LHCN-M2 (cell line): Measurements from ENCODE around the gene KLHL3. TPM values are rescaled to one million over a fixed set of nuclear protein-coding genes. Genes with fewer than 3 reads are reported as not detected.

Source experiments
- DNase-seq: peaks from one replicate; pipeline ENCODE4 v3.0.0-alpha.2; 2012; ENCODE audit warnings: low read depth
- total RNA-seq: library from RNA; depleted of rRNA; stranded (reverse); fragments of >200 nt; gene quantifications from 2 replicates; pipeline ENCODE4 v1.2.3, GENCODE V29; 2014

The KLHL3 gene
- total RNA-seq, 1 experiment from 2014 or later, result 0.34 TPM

DNA sequence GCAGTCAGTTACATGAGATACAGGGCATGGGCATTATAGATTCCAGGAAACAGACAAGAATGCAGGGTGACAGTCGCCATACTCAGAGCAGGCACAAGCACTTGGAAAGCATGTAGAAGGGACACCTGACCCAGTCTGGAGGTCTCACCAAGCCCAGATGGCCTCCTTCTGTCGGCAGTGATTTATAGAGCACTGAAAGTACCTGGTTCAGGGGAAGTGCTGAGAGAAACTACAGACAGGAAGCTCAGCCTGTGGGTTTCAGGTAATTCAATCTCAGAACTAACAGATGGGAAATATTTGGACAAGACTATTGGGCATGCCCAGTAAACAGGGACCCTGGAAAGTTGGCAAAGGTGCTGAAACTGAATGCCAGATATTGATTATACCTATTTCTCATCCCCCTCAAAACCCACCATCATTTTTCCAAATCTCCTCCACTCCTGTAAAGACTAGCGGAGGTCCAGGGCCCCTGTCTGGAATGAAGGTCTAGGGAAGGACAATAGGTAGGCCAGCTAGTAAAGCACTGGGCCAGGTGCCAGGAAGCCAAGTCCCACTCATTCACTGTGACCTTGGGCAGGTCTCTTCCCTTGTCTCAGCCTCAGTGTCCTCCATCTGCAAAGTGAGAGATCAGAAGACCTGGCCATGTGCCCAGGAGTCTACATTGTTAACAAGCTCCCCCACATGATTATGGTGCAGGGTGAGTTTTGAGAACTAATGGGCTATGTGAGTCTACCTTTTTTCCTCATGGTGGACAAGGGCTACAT, 26.9 kb downstream of the KLHL3 start:
- DNase-seq, result no peak

DNA sequence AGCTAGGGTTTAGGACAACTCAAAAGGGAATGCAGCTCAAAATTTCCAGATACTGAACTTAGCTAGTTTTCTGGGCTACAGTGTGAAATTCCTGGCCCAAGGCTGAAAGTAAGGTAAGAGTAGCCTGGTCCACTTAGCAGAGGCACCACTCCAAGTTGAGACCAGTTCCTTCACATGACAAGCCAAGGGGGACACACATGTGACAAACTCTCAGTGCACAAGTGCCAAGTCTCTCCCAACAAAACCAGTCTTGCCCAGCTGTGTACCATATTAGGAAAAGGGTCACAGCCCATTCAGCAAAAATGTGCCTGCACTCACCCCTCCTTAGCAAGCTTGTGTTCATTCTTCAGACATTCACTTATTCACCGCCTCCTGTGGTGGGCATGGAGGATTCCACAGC, 27.8 kb downstream of the KLHL3 start:
- DNase-seq, result no peak

DNA sequence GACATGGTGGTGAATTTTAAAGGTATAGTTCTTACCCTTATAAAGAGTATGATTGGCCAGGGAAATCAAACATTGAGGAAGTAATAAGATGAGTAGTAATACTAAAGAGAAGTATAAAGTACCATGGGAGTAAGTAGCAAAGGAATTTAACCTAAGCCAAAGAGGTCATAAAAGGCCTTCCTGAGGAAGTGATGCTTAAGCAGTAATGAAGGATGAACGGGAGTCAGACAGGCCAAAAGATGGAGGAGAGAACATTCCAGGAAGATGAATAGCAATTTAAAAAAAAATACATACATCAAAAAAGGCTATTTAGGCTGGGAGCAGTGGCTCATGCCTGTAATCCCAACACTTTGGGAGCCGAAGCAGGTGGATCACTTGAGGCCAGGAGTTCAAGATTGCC, 29.0 kb downstream of the KLHL3 start:
- no peak for DNase-seq

DNA sequence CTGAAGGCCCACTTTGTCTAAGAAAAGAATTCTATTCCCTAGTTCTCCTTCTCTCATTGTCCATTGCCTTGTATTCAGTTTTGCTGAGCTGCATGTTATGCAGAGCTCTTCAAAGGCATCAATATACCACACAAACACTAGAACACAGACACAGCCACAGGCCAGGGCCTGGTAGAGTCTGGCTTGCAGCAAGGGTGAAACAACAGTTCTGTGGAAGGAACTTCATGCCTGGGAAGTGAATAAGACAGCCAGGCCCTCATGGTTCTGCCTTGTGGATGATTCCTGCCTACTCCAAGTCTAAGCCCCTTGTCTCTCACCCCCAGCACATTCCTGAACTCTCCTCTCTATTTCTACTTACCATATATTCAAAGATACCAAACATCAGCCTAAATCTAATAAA, 30.8 kb downstream of the KLHL3 start:
- no peak for DNase-seq

DNA sequence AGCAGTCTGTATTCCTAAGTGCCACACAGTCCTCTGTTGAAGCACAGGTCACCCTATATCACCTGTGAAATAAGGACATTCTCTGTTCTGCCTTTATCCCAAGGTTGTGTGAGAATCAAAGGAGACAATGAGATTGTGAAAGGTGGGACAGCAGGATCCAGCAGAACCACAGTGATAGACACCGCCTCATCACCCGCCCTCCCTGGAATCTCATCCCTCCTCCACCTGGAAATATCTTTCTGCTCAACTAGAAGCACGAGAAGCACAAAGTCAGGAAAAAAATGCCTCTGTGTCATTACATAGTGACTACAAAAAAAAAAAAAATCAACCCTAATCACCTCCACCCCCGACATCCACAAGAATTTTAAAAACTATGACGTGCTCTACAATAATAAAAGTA, 32.3 kb downstream of the KLHL3 start:
- no peak for DNase-seq

DNA sequence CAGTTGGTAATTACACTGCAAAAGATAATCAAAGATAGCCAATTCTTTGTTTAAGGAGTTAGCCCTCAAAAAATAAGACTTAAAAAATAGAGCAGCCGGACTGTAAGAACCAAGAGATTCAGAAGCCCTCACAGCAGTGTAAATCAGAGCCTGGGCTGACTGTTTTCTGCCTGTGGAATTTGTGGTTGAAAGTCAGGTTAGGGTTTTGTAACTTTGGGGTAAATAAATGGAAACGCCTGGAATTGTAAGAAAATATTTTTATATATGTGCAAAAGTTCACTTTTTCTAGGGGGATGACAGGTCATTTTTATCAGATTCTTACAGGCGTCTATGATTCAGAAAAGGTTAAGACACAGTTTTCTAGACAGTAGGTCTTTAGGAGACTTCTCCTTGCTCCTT, 35.6 kb downstream of the KLHL3 start:
- DNase-seq, result no peak

DNA sequence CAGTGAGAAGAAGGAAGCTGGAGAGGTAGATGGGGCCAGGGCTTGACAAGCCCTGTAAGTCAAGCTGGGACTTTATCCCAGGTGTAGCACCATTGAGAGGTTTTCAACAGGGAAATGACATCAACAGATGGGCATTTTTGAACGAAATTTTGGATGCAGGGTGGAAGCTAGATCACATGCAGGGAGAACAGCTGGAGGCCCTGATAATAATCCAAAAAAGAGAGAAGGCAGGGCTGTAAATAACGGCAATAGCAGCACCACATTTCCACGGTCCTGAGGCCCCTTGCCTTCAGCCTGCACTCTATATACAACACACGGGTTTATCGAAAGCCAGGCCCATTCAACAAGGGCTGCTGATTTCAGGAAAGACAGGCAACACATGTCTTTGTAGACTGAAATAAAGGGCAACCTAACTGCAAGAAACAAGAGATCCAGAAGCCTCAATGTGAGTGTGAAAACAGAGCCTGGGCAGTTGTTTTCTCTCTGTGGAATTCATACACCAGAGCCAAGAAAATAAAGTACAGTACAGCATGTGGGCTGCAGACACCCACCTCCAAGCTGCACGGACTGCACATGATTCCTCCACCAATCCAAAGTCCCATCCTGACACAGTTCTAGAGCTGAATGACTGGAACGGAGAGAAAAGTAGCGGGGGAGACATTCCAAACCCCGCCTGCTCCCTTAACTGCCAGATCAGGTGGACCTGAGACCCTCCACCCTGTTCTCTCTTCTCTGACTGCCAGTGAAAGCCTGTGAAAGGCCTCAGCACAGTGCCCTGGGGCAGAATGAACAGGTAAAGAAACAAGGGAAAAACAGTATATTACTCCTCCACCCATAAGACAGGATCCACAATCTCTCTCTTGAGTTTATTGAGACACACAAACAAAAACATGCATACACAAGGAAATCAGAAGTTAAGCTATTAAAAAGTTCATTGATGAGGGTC, 36.3 kb downstream of the KLHL3 start:
- DNase-seq, result no peak

DNA sequence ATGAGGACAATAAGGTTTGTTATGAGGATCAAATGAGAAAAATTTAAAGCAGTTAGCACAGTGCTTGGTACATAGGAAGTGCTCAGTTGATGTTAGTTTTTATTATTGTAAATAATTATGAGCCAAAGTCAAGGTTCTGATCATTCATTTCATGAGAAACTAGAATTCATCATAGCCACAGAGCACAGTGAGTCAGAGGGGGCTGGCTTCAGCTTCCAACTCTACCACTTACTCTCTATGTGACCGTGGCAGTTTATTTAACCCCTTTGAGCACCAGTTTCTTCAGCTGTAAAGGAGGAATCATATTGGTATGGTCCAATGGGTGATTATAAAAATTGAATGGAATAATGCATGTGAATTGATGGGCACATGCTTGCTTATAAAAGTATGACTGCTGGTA, 39.4 kb downstream of the KLHL3 start:
- peak; percentile 21 for DNase-seq

DNA sequence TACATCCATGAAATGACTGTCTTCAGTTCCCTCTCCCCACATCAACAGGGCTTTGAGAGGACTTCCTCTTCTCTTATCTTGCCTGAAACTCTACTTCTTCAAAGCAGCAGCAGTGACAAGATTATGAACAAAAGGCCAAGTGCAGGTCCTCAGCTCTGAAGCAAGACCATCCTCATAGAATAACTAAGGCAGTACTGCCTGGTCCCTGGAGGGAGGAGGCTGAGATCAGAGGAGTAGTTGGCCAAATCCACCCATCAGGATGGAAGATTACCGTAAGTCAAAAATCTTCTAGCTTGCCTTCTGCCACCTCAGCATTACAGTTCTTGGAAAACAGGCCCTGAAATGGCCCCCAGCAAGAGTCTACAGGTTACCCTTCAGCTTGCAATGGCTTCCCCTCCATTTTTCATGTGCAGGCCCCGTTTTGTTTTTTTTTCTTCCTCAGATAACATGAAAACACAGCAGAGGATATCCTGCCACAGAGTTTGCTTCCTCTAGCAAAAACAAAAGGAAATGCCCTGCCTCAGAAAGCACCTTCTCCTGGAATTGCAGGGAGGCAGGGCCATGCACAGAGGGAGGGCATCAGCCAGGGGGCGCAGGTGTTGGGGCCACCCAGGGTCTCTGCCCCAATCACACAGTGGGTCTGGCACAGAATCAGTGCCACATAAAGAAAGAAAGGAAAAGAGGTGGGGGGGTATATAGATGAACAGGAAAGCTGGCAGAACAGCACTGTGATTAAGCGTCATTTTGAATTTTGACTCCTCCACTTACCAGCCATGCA, 40.0 kb downstream of the KLHL3 start:
- DNase-seq, result no peak

DNA sequence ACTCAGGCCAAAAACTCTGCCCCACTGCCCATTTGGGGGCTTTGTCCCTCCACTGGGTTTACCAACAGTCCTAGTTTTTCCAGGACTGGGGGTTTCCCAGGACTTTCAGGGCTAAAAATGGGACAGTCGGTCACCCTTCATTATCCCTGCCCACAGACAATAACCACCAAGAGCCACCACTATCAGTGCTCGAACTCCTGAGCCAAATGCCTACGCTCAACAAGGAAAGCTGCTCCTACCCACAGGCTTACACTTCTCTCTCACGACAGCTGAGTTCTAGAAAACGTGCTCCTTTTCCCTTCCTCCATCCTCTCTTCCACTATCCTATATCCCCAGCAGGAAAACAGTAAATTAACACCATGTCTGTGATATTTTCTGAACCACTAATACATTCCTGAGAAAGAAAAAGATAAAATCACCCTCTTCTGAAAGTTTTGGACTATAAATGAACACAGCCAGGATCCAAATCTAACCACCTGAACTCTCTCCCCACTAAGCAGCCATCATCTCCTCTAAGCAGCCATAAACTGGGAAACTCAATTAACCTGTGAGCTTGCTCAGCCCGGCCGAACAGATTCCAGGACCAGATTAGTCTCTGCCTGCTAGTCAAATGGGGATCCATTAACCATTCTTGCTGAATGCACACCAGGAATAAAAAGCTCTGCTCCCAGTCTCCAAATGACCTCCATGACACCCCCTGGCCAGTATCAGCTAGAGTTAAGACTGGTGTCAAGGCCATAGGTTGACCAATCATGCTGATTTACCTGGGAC, 41.8 kb downstream of the KLHL3 start:
- no peak for DNase-seq

DNA sequence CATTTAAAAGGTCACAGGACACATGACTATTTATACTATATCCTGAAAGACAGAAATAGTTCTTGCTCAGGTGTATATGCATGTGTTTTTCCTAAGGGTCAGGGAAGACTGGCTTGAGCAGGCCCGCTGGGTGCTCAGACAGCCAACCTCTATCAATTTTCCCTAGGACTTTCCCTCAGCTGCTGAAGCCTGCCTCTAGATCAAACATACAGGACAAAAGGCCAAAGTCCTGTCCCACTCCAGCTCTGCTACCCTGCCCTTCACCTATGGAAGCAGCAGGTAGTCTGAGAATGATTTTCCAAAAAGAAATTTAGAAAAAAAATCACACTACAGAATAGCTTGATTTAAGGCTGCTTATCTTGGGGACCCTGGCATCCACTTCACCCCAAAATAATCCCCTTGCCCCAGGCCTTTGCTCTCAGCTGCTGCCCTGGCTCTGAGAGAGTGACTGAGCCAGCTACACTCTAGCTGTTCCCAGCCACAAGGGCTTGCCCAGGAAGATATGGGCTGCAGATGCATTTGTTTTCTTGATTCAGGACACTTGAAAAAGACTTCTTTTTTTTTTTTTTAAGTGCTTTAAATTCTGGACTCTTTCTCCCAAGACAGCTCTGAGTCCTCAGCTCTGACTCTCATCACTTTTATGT, 42.5 kb downstream of the KLHL3 start:
- DNase-seq, result no peak

DNA sequence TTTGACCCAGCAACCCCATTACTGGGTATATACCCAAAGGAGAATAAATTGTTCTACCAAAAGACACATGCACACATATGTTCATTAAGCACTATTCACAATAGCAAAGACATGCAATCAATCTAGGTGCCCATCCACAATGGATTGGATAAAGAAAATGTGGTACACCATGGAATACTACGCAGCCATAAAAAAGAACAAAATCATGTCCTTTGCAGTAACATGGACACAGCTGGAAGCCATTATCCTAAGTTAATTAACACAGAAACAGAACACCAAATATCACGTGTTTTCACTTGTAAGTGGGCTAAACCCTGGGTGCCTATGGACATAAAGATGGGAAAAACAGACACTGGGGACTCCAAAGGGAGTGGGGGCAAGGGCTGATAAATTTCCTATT, 46.6 kb downstream of the KLHL3 start:
- no peak for DNase-seq

DNA sequence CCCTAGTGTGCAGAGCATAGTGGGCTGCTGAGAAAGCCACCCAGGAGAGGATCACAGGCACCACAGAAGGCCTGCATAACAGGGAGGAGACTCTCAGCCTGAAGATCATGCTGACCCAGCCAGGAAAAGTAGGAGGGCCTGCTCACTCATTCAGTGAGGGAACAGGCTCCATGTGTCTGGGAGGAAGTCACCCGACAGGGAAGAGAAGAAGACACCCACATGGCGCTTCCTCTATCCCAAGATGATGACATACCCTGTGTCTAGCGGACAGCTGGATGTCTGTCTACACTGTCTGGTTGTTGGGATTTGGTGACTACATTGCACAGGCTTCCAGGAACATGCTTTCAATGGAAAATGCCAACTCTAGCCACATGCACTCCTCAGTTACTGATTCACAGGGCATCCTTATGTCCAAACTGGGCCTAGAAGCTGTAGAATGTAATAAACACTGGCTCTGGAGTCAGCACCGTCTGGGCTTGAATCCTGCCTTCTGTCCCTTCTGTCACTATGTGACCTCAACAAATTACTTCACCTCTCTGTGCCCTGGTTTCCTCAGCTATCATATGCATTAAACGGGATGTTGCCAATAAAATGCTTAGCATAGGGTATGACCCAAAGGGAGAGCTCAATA, 47.6 kb downstream of the KLHL3 start:
- DNase-seq, result peak; percentile 11

DNA sequence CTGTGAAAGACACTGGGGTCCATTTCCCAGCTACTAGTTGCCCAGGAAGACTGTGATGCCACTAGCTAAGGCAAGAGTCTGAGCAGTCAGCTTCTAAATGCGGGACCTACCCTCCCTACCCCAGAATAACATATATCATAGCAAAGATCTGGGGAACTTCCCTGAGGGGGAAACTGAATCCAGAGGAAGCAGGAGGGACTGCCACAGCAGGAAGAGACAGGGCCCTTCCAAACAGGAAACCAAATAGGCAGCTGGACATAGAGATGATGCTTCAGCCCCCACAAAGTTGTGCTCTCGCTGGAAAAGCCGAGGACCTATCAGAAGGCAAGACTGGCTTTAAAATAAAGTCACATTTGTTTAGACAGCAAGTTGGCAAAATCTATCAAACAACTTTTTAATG, 51.1 kb downstream of the KLHL3 start:
- no peak for DNase-seq

DNA sequence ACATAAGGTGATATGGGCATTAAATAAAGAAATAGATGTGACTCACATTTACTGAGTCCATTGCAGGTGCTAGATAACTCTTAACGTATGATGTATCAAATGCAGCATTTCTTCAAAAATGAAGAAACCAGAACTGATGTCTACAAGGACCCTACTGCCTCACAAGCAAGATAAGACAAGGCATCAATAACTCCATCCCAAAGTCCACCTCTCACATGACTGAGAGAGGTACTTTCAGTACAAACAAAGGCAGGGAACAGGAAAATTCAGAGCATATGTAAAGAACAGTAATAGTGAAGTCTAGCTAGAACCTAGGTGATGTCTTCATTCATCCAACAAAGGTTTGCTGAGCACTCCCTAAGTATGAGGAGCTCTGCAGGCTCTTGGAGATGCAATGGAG, 54.7 kb downstream of the KLHL3 start:
- DNase-seq, result no peak

DNA sequence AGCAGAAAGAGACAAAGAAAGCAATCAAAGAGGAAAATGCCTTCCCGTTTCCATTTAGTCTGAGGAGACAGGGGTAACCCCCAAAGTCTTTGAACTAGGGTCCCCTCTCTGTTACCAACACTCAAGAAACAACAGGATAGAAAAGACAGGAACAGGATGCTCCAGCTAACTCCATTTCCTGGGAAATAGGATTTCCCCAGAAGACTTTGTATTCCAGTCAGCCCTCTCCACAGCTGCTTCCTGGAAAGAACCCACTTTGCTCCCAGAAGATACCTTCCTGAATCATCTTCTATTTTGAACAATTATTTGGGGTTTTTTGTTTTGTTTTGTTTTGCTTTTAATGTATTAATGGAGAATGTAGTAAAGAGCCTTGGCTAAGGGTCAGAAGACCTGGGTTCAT, 56.0 kb downstream of the KLHL3 start:
- DNase-seq, result no peak

DNA sequence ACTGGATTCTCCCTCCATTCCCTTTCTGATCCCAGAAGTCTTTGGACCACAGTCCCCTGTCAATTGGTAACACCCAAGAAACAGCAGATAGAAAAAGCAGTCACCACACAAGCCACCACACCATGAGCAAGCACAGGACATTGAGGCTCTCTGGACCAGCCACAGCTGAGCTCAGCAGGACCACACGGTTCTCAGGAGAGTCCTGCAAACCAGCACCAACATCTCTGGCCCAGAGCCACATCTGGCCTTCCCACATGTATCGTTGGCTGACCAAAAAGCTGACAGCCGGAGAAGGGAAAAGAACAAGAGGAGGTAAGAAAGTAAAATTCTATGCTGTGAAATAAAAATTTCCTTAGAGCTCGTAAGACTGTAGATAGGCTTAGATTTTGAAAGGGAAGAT, 56.7 kb downstream of the KLHL3 start:
- no peak for DNase-seq

DNA sequence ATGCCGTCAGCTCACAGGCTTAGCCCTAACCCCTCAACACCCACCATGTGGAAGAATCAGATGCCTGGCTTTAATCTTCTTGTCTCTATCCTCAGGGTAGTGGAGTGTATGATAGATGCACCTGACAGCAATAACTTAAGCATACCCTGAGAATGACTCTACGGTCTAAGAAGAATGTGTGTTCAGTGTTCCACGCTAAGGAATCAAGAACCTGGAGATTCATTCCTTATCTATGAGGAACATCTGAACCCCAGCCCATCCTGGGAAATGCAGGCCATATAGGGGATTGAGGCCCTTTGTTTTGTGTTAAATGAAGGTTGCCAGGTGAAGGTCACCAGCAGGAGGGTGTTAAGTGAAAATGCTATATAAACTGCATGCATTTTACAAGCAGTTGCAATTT, 63.0 kb downstream of the KLHL3 start:
- DNase-seq, result no peak

DNA sequence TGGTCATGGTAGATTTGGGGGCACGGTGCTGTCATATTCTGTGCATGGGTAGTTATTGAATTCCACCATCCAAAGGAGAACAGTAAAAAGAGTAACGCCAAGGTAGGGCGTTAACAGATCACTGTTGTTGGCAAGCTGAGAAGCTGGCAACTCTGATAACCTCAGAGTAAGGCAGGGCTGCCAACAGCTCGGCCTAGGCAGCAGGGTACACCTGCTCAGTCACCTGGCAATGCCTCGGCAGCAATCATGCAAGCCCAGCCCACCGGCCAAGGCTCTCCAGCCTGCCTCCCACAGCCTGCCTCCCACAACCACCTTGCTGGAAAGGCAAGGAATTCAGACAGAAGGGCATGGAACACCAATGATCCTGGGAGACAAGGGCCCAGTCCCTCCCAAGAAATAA, 63.9 kb downstream of the KLHL3 start:
- no peak for DNase-seq

DNA sequence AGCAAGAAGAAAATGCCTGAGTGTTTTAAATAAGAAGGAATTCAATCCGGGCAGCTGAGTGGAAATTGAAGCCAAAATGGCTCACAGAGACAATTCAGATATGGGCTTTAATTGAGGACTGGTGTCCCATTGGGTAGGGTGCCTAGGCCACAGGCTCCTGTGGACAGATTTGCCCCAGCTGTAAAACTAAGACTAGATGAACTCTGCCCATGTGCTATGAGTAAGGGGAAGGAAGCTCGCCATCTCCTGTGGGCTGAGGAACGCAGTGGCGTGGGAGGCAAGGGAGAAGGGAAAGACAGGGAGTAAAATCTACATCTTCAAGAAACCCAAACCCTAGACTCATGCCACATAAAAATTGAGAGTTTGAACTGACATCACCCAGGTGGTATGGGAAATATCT, 66.1 kb downstream of the KLHL3 start:
- DNase-seq, result no peak
